Stimulated activated CD8-positive, alpha-beta memory T cell treated with anti-CD3 and anti-CD28 coated beads, Interleukin-12 subunit alpha, Interleukin-12 subunit beta, amount 100 ng/mL, for 1 hour (primary cell): ENCODE data around the gene FAM83F.
"Not testable (repeated sequence)": the region's sequence is repeated elsewhere in the genome, so short reads cannot be mapped to it uniquely, and the experiment has no call there.

Experiments
- DNase-seq: peaks from one replicate; pipeline ENCODE4 v3.0.0-alpha.2; 2020; ENCODE audit warnings: low read depth

Gene FAM83F

DNA sequence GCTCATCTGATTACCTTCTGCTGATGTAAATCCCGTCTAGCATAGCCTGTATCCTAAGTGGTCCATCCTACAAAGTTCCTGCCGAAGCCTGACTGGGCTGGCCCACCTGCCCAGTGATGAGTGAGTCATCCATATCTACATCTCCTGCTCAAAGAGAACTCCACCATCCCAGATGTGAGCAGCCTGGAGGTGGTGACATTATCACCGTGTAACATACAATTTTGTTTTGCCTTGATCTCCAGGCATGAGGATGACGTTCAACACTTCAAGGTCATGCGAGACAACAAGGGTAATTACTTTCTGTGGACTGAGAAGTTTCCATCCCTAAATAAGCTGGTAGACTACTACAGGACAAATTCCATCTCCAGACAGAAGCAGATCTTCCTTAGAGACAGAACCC, 29.0 kb upstream of the FAM83F start:
- no peak for DNase-seq

DNA sequence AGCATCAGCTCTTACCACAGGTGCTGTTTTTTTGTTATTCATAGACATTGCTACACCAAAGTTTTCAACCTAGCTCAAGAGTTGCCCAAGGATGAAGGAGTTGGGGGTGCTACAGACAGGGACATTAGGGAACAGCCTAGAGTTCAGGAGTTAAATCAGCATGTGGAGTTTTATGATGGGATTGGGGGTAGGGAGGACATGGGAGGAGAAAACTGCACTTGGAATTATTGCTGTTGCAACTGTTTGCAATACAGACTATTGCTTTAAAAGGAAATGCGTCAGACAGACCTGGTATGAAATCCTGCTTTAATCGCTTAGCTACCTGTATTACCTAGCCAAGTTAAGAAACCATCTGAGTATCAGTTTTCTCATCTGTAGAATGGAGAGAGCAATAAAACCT, 28.3 kb upstream of the FAM83F start:
- no peak for DNase-seq

DNA sequence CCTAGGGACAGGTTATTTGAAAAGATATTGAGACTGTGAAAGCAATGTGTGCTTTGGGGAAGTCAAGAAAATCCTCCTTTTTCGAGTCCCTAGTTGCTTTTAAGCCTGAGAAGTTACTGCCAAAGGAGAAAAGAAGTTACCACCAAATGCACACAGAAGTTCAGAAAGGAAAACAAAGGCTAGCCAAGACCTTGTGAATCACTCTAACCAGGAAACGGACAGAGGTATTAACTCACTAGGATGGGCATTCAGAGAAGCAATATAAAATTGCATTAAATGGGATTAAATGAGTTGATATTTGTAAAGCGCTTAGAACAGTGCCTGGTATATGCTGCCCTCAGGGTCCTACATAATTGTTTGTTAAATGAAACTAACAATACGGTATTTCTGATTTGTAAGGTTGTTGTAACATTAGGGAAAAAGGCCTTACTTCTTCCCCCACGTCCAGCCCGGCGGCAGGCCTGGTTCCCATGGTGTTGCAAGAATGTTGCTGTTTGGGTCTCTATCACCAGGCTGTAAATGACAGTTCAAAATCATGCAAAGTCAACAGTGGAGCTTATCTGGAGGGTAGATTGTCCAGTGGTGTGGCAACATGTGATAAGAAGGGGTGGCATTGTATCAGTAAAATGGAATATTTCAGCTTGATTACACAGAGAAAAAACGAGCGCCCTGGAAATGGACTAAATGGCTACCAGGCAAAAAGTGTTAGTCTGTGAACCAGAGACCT, 27.5 kb upstream of the FAM83F start:
- no peak for DNase-seq

DNA sequence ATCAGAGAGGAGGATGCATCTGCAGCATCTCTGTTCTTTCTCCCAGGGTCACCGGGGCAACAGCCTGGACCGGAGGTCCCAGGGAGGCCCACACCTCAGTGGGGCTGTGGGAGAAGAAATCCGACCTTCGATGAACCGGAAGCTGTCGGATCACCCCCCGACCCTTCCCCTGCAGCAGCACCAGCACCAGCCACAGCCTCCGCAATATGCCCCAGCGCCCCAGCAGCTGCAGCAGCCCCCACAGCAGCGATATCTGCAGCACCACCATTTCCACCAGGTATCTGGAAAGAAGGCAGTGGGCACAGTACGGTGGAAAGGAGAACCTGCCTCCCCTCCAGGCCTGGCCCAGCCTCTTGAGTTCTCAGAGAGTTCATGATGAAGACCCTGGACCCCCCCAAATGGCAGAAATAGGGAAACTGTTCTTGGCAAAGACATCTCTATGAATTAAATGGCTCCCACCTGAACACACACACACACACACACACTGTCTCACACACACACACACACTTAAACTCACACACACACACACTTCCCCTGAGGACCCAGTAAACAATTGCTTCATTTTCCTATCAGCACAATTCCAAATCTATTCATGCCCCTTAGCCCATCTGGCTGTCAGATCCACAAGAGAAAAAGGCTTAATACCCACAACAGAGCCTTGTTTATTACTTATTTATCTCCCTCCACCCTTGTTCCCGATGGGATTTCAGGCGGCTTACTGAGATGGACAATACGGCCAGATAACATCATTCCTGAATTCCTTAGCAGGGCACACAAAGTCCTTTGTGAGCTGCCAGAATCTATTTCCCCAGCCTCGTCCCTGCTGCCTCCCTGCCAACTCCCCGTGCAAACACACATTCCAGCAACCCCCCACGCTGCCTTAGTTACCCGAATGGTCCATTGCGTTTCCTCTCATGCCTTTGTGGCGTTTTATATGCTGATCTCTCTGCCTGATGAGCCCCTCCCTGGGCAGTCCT, 26.5 kb upstream of the FAM83F start:
- DNase-seq, result no peak

DNA sequence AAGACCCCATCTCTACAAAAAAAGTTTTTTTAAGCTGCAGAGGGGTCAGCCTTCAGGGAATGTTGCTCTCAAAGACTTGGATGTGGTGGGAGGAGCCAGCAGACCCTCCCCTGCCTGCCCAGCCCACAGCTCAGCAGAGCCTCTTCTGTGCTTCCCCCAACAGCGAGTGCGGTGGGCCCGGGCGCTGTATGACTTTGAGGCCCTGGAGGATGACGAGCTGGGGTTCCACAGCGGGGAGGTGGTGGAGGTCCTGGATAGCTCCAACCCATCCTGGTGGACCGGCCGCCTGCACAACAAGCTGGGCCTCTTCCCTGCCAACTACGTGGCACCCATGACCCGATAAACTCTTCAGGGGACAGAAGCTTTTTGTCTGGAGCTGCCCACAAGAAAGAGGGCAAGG, 24.0 kb upstream of the FAM83F start:
- no peak for DNase-seq

DNA sequence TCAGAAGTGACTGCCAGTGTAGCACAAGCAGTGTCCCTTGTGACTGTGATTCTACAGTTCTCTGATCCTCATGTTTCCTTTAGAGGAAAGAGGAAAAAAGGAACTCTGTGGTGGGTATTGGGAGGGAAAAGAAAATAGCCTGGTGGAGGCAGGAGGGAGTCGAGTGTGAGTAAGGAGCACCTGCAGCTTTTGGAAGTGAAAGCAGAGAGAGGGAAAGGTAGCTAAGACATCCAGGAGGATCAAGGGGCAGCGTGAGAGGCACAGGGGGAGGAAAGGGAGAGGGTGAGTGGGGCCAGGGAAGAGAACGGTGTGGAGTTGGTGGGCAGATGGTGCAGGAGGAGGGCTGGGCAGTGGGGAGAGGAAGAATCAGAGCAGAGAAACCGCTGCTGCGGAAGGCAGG, 22.1 kb upstream of the FAM83F start:
- DNase-seq, result no peak

DNA sequence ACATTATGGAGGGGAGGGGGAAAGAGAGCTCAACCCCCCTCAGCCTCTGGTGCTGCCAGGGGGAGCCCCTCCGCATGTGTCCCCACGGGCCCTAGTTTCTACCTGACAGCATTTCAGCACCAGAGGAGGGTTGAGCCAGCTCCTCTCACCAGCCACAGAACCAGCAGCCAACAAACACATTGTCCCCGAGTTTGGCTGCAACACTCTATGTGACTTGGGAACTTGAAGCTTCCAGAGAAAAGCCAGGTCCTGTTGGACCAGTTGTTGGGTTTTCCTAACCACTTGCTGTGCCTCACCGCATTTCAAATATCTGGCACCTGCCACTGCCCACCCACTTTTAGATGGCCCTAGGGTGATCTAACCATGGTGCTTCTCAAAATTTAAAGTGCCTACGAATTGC, 21.1 kb upstream of the FAM83F start:
- no peak for DNase-seq

DNA sequence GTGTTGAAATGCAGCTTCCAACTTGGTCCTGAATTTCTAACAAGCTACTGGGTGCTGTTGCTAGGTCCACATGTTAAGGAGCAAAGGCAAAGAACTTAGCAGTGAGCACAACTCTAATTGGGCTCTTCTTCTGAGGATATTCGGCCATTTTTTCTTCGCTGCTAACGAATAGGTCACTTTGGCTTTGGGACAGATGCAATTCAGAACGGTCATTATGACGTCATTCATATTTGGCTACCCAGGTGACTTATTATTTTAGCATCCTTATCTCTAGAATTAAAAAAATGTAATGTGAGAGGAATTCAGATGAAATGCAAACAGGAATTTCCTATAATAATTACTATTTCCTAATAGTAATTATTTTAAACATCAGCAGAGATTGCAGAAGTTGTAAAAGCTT, 20.7 kb upstream of the FAM83F start:
- DNase-seq, result no peak

DNA sequence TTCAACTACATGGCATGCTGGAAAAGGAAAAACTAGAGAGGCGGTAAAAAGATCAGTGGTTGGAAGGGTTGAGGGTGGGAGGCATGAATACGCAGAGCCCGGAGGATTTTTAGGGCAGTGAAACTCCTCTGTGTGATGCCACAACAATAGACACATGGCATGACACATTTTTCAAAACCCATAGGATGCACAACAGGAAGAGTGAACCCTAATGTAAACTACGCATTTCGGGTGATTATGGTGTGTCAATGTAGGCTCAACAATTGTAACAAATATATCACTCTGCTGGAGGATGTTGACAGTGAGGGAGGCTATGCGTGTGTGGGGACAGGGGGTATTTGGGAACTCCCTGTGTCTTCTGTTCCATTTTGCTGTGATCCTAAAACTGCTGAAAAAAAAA, 15.7 kb upstream of the FAM83F start:
- DNase-seq, result no peak

DNA sequence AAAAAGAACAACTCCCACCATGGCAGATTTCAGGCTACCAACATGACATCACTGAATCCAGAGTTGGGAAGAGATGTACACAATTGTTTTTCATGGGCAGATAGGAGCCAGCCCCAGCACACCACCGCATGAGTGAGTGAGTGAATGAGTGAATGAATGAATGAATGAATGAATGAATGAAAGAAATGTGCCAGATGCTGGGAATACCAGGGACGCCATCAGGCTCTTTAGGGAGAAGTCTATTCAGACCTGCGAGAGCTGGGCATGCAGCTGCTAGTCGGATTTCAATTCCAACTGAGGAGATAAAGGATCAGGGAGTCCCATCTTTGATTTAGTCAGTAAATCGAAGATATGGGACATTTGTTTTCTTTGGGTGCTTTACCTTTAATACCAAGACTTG, 15.3 kb upstream of the FAM83F start:
- no peak for DNase-seq

DNA sequence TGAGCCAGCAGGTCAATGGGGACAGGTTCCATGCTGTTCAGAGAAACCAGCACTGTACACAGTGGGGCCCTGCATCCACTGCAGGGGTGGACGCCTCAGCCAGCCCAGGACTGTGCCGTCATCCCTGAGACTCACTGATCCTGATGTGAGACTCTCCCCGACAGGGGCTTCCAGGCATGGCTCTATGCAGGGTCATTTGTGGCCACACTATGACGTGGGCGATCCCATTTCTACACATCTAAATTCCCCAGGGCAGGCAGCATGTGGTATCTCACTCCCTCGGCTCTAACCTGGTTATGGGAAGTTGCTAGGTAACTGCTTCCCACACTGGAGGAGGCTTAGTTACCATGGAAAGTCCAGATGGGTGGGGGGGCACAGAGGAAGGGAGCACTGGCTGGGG, 14.2 kb upstream of the FAM83F start:
- no peak for DNase-seq

DNA sequence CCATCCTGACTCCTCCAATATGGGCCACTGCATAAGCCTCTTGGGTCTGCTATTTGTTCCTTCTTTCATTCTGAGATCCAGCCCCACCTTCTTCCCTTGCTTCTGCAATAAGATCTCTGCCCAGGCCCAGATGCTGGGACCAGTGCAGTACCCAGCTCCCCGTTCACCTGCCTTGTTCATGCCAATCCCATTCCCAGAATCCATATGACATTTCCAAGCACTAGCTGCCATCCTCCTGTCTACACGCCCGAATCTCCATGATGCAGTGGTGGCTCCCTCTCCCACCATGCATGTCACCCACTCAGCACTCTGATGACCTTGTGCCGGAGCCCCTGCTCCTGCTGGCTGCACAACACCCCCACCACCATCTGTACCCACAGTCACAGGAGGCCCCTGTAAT, 11.4 kb upstream of the FAM83F start:
- DNase-seq, result no peak

DNA sequence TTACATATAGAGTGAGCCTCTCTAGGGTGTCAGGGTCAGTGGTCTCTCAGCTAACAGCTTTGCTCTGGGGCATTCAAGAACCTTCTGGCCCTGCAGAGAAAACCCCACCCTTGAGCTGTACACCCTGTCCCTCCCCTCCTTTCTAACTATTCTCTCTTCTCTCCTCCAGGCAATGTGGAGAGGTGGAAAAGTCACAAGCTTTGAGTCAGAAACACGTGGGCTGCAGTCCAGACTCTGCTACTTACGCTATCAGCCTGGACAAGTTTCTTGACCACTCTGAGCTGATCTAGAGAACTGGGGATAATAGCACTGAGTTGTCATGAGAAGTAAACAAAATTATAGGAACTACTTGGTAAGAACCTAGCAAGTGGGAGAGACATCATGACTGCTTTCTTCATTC, 10.7 kb upstream of the FAM83F start:
- no peak for DNase-seq

DNA sequence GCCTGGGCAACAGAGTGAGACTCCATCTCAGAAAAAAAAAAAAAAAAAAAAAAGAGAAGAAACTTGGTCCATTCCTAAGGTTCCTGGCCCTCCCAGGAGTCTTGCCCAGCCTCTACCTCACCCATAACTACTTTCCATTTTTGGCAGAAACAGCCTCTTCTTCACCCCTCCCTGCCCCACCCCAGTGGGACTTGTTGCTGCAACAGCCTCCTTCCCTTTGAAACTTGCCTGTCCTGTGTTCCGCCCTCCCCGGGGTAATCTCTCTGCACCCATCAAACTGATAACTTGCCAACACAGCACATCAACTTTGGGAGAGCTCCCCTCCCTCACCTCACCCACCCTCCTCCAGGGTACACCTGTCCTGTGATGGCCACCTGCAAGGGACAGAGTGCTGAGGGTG, 10.0 kb upstream of the FAM83F start:
- DNase-seq, result no peak

DNA sequence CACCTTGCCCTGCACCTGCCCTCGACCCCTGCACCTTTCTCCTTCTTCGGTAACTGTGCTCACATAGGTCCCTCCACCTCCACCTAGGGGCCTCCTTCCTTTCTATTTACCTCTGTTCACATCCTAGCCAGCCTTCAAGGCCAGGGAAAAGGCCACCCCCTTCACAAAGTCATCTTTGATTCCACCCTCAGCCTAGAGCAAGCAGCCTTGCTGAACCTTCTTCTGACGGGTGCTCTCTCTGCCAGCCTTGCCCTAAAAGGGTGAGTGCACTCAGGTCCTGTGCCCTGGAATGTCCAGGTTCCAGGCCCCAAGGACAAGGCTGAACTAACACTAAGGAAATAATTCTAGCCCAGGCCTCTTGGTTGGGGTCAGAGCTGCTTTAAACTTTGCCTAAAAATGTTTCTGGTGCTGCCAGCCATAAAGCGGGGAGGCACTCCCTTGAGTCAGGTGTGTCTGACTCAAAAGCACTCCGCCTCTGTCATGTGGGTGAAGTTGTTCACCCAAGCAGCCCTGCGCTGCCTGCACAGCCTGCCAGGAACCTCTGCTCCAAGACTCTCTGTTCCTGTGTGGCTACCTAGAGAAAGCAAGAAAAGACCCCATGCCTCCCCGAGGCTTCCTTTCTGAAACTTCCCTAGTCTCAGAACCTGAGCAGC, 9.2 kb upstream of the FAM83F start:
- DNase-seq, result no peak

DNA sequence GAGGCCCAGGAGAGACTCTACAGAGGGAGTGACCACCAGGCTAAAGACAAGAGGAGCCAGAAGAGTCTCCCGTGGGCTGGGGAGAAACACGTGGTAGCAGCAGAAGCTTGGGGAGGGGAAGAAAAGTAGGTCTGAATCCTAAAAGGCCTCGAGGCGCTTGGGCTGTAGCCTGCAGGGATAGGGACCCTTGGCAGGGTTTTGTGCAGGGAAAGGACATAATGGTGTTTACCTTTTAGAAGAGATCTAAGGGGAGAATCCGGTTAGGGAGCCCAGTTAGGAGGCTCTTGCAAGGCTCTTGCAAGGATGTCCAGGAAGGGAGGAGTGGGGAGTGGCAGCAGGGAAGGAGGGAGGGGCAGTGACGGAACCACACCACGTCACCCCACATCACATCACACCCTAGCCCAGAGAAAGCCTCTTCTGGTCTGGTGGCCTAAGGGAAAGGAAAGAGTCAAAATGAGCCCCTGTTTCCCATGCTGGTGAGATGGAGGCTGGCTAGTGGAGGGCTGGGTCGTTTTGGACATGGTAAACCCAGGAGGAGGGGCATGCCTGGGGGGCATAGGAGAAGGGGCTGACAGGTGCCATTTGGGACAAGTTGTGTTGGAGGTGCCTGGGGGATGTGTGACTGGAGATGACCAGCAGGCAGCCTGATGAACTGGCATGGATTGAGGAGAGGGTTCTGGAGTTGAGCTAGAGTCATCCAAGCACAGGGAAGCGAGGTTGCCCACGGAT, 6.2 kb upstream of the FAM83F start:
- no peak for DNase-seq

DNA sequence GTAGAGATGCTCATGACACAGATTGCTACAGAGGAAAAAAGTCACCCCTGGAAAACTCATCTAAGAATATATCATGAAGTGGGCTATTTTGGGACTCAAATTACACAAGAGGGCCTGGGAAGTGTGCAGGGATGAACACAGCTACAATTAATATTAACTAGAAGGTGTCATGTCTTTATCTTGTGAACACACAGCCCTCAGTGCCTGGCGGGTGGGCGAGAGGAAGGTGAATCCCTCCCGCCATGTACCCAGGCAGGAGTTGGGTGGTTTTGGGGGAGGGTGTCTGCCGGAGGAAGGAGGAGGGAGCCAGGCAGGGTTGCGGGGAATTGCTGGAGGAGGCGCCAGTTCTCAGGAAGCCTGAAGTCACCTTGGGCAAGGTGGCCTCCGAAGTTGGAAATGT, 5.1 kb upstream of the FAM83F start:
- DNase-seq, result no peak

DNA sequence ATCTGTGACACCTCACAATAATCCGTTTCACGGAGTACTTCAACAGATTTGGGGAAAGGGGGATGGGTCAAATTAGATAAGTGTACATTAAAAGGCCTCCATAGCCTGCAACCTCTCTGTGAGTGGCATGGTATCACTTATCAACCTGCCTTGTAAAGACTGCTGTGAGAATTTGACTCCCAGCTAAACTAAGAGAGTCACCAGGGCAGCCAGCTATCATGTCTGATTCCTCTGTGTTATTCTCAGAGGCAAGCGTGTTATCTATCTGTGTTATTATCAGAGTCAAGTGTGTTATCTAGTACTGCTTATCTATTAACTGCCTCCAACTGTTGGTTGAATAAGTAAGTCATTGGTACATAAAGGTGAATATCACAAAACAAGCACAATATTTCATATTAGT, 4.1 kb upstream of the FAM83F start:
- no peak for DNase-seq

DNA sequence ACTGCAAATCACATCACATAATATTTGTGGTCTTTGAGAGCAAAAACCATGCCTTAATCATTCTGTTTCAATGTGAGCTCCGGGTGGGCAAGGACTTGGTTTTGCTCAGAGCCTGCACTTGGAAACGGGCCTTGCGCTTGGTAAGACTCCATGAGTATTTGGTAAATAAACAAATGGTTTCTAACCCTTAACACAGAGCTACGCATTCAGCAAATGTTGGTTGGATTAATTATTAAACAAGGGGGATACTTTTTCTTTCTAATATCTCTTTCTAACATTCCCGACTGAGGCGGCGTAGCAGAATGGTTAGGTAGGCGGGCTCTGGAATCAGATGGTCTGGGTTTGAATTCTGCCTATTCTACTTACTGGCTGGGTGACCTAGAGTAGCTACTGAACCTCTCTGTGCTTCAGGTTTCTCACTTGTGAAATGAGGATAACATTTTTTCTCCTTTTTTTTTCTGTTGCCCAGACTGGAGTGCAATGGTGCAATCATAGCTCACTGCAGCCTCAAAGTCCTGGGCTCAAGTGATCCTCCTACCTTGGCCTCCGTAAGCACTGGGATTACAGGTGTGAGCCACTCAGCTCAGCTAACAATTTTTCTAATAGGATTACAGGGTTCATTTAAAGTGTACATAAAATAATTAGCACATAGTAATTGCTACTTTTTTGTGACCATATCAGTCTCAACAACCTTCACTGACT, 3.4 kb upstream of the FAM83F start:
- no peak for DNase-seq

DNA sequence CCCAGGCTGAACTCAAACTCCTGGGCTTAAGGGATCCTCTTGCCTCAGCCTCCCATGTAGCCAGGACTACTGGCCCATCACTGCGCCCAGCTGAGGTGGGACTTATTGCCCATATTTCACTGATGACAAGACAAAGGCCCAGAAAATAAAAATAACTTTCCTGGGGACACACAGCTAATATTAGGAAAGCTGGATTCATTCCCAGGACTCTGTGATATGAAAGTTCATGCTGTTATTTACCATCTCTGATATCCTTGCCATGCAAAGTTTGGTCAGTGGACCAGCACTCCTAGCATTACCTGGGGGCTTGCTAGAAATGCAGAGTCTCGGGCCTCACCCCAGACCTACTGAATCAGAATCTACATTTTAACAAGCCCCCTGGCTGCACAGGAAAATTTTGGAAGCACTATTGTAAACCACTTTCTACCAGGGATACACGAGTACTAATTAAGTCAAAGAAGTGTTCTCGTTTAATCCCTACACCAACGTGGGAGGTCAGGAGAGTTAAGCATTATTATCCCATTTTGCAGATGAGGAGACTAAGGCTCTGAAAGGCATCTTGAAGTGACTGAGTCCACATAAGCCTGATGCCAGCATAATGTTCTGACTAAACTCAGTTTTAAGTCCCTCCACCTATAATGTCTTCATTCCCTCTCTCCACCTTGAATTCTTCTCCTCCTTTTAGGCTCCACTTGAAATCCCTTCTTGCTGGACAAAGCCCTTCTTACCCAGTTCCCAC, 2.5 kb upstream of the FAM83F start:
- DNase-seq, result no peak

DNA sequence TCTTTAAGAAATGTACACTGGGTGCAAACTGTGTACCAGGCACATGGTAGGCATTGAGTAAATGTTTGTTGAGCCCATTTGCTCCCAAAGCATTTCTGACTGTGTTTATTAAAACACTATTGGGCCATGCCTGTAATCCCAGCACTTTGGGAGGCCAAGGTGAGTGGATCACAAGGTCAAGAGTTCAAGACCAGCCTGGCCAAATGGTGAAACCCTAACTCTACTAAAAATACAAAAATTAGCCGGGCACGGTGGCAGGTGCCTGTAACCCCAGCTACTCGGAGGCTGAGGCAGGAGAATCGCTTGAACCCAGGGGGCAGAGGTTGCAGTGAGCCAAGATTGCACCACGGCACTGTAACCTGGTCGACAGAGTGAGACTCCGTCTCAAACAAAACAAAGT, 1.9 kb upstream of the FAM83F start:
- not testable (repeated sequence) for DNase-seq
